HCT116 (cell line): ENCODE results near the gene MMP28.

Experiments used
- CBX3 ChIP-seq: IDR thresholded peaks from 2 replicates; pipeline ENCODE4 v1.6.1; 2012; ENCODE audit warnings: low read depth
- CTCF ChIP-seq, 3 experiments: fragments of 200-600 bp in 1 of 3; sonication (generic) in 1 of 3; IDR thresholded peaks in 2 of 3; conservative IDR thresholded peaks in 1 of 3; 2 replicates each; pipeline ENCODE4 v1.5.1; 2012 to 2017; ENCODE audit warnings: low read depth in 2 of 3, low read length in 2 of 3, antibody characterized with exemption in 1 of 3, borderline replicate concordance in 1 of 3, control low read depth in 1 of 3, mild to moderate bottlenecking in 1 of 3, mixed read lengths in 1 of 3, mixed run types in 1 of 3, moderate library complexity in 1 of 3; ENCODE audit not compliant: insufficient read depth in 1 of 3
- ELF1 ChIP-seq: IDR thresholded peaks from 2 replicates; pipeline ENCODE4 v1.6.1; 2012; ENCODE audit warnings: low read depth, borderline replicate concordance
- MAX ChIP-seq: IDR thresholded peaks from 2 replicates; pipeline ENCODE4 v1.6.1; 2012
- POLR2A ChIP-seq: IDR thresholded peaks from 2 replicates; pipeline ENCODE4 v1.7.0; 2011; ENCODE audit warnings: borderline replicate concordance; ENCODE audit not compliant: insufficient read depth, insufficient read length; ENCODE audit errors: extremely low read depth
- POLR2AphosphoS5 ChIP-seq: IDR thresholded peaks from 2 replicates; pipeline ENCODE4 v1.6.1; 2011; ENCODE audit warnings: mild to moderate bottlenecking, low read depth, low read length, moderate library complexity
- TCF7L2 ChIP-seq: IDR thresholded peaks from 2 replicates; pipeline ENCODE4 v1.7.0; 2011; ENCODE audit warnings: borderline replicate concordance, inconsistent platforms; ENCODE audit not compliant: insufficient read depth, insufficient read length; ENCODE audit errors: extremely low read depth
- ZBTB33 ChIP-seq: IDR thresholded peaks from 2 replicates; pipeline ENCODE4 v1.6.1; 2011; ENCODE audit warnings: mild to moderate bottlenecking, low read length, moderate library complexity; ENCODE audit not compliant: insufficient replicate concordance; ENCODE audit errors: extremely low read depth

GRCh38 chr17:35841101-35841500 is 45.7 kb upstream of the MMP28 start:
- no peak for TF ChIP-seq POLR2A
- no peak for TF ChIP-seq CTCF (IDR thresholded peaks at IDR 0.05 in 2 of 3, conservative IDR thresholded peaks at IDR 0.05 in 1 of 3; ENCODE audit: borderline replicate concordance in 1 of 3, insufficient read depth in 1 of 3, low read depth in 2 of 3, low read length in 2 of 3)
- no peak for TF ChIP-seq ZBTB33
- TF ChIP-seq MAX = no peak
- TF ChIP-seq CBX3 = no peak
- no peak for TF ChIP-seq TCF7L2
- no peak for TF ChIP-seq ELF1
- no peak for TF ChIP-seq POLR2AphosphoS5
